Thymus (tissue), 11 donors: Measurements from ENCODE around the gene RBFOX2. TPM values are rescaled to one million over a fixed set of nuclear protein-coding genes. Genes with fewer than 3 reads are reported as not detected.

Experiments
- DNase-seq, 9 donors: peaks; one replicate each; pipeline ENCODE4 v3.0.0-alpha.2; 2013; ENCODE audit warnings: low spot score in 9 of 9, low read depth in 6 of 9, missing footprints in 1 of 9
- H3K27ac ChIP-seq, 2 donors: one replicate each; pipeline ENCODE4 v1.5.1; 2013; ENCODE audit warnings: control low read depth in 1 of 2, low read depth in 1 of 2, low read length in 1 of 2, mild to moderate bottlenecking in 1 of 2, moderate library complexity in 1 of 2
- H3K27me3 ChIP-seq, 2 donors: one replicate each; pipeline ENCODE4 v1.5.1; 2013; ENCODE audit warnings: low read length in 1 of 2; ENCODE audit not compliant: control insufficient read depth in 2 of 2, insufficient read depth in 1 of 2
- H3K36me3 ChIP-seq, 2 donors: one replicate each; pipeline ENCODE4 v1.5.1; 2013; ENCODE audit warnings: low read length in 1 of 2, mild to moderate bottlenecking in 1 of 2, moderate library complexity in 1 of 2; ENCODE audit not compliant: control insufficient read depth in 2 of 2, insufficient read depth in 2 of 2
- H3K4me1 ChIP-seq, 2 donors: one replicate each; pipeline ENCODE4 v1.5.1; 2013; ENCODE audit warnings: low read length in 2 of 2; ENCODE audit not compliant: control insufficient read depth in 2 of 2, insufficient read depth in 2 of 2
- H3K4me3 ChIP-seq, 2 donors: one replicate each; pipeline ENCODE4 v1.5.1; 2013; ENCODE audit warnings: low read length in 2 of 2, control low read depth in 1 of 2, mild to moderate bottlenecking in 1 of 2
- H3K9me3 ChIP-seq, 2 donors: one replicate each; pipeline ENCODE4 v1.5.1; 2013; ENCODE audit warnings: low read length in 1 of 2, mild to moderate bottlenecking in 1 of 2; ENCODE audit not compliant: control insufficient read depth in 2 of 2, insufficient read depth in 1 of 2
- WGBS: extraction: QIAGEN DNeasy Blood & Tissue Kit; methylation state at CpG from one replicate; pipeline ENCODE4 v1.1.7; 2013; 5-methylcytosine and 5-hydroxymethylcytosine counted together
- polyA plus RNA-seq: library from polyadenylated mRNA; stranded (reverse); fragments of 200-250 nt; gene quantifications from one replicate; pipeline ENCODE4 v1.2.3, GENCODE V29; 2013
- total RNA-seq: library from RNA; stranded (reverse); fragments of 120-200 nt; gene quantifications from one replicate; pipeline ENCODE4 v1.2.4, GENCODE V29; 2013
- donor health status: healthy.

Gene RBFOX2
- total and polyA plus RNA-seq, 2 donors = 10.2 to 14.9 TPM

DNA sequence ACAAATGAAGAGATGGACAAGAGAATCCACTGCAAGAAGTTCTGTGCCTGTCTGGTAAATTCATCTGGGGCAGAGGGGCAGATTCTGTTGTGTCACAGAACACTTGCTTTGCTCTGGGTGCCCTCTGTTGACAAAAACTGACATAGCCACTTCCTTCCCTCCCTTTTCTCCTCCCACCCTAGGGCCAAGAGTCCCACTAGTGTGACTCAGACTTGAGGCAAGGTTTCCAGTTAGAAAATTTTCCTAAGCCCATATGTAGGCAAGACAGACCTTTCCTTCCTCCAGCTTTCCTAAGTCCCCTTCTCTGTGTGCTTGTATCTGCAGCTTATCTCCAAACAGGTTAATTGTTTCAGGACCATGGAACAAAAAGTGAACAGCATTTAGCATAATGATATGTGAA, 106.8 kb downstream of the RBFOX2 start:
- Histone ChIP-seq H3K4me3 (no peak overlapping the region), H3K9me3 (no peaks in the 10 kb centered on the region), H3K27ac (no peak overlapping the region), H3K4me1 (no peaks in the 10 kb centered on the region), H3K36me3 (no peaks in the 10 kb centered on the region), H3K27me3 (no peaks in the 10 kb centered on the region)
- peak in 6 of 9 donors; percentile 41 to 76 (median 52) for DNase-seq

DNA sequence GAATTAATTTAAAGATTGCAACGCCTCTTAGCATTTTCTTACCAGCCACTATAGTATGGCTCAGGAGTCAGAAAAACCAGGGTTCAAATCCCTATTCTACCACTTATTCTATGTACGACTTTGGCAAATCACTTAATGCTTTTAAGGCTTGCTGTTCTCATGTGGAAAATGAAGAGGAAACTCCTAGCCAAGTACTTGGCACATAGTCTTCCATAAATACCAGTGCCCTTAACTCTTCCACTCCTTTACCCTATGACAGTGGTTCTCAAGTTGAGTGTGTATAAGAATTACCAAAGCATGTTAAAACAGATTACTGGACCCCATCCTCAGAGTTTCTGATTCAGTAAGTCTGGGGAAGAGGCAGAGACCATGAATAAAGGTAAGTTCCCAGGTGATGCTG, 107.6 kb downstream of the RBFOX2 start:
- no peaks in the 10 kb centered on the region for H3K36me3 ChIP-seq
- no peak for DNase-seq
- peaks cover 0 to 4% of the 10 kb centered on the region in 2 donors for H3K4me1 ChIP-seq
- H3K9me3 ChIP-seq = no peaks in the 10 kb centered on the region
- no peak overlapping the region for H3K4me3 ChIP-seq
- H3K27me3 ChIP-seq = no peaks in the 10 kb centered on the region
- no peak overlapping the region for H3K27ac ChIP-seq
- 98% methylated on average over 2 of the region's 2 CpGs for WGBS

DNA sequence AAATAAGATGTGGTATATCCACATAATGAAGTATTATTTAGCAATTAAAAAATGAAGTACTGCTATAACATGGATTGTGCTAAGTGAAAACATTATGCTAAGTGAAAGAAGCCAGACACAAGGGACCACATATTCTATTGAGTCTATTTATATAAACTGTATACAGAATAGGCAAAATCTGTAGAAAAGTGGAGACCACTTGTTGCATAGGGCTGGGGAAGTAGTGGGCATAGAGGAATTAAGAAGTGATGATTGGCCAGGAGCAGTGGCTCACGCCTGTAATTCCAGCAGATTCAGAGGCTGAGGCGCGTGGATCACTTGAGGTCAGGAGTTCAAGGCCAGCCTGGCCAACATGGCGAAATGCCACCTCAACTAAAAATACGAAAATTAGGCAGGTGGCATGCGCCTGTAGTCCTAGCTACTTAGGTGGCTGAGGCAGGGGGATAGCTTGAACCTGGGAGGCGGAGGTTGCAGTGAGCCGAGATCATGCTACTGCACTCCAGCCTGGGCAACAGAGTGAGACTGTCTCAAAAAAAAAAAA, 109.6 kb downstream of the RBFOX2 start:
- H3K4me3 ChIP-seq = no peak overlapping the region
- no peaks in the 10 kb centered on the region for H3K27me3 ChIP-seq
- H3K4me1 ChIP-seq = peaks cover 9 to 22% of the 10 kb centered on the region in 2 donors
- DNase-seq = no peak
- no peak overlapping the region for H3K27ac ChIP-seq
- WGBS = 97% methylated on average over 8 of the region's 8 CpGs
- no peaks in the 10 kb centered on the region for H3K9me3 ChIP-seq
- H3K36me3 ChIP-seq = no peaks in the 10 kb centered on the region

GRCh38 chr22:35918456-35918855, 110.2 kb downstream of the RBFOX2 start:
- Histone ChIP-seq H3K36me3 (no peaks in the 10 kb centered on the region), H3K4me1 (peaks cover 9 to 27% of the 10 kb centered on the region in 2 donors), H3K9me3 (no peaks in the 10 kb centered on the region), H3K27ac (no peak overlapping the region), H3K27me3 (no peaks in the 10 kb centered on the region), H3K4me3 (no peak overlapping the region)
- whole genome bisulfite sequencing = 94% methylated on average over 3 of the region's 3 CpGs
- no peak for DNase-seq

DNA sequence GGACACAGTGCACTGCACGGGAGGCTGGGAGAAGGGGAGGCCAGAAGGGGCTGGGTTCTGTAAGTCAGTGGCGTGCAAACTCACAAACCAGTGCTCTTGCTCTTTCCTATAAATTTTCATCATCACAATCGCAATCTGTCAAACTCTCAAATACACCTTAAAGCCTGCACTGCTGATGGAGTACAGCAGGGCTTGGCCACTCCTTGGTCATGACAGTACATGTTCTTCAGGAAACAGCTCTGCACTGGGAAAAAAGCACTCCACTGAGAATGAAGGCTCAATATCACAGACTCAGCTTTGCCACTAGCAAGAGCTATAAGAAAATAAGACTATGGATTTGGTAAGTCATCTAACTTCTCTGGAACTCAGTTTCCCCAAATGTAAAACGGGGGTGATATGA, 111.0 kb downstream of the RBFOX2 start:
- H3K27me3 ChIP-seq = no peaks in the 10 kb centered on the region
- no peak overlapping the region for H3K27ac ChIP-seq
- no peak overlapping the region for H3K4me3 ChIP-seq
- H3K4me1 ChIP-seq = peaks cover 9 to 27% of the 10 kb centered on the region in 2 donors
- 96% methylated on average over 4 of the region's 4 CpGs for WGBS
- no peaks in the 10 kb centered on the region for H3K9me3 ChIP-seq
- no peak for DNase-seq
- no peaks in the 10 kb centered on the region for H3K36me3 ChIP-seq

DNA sequence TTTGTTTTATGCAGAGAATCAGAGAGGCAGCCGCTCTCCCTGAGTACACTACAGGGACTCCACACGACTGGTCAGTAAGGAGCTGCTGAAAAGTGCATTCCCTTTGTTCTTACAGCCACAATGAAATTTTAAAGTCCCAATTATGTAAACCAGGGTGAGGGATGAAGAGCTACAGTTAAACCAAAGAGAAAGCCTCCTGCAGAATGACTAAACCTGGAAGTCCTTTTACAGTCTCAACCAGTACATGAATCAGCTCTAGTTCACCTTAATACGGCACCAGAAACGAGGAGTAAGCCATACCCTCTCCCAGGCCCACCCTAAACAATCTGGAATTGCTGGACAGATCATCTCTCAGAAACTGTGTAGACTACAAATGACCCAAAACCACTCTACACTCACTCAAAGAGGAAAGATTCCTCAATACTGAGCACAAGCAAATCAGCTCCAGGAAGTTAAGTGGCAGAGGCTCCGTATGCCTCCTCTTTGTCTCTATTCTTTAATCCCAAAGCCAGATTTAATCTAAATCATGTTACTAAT, 113.1 kb downstream of the RBFOX2 start:
- WGBS = 56% methylated on average over 5 of the region's 5 CpGs

GRCh38 chr22:35914665-35915476, 113.8 kb downstream of the RBFOX2 start:
- Histone ChIP-seq H3K4me1 (peaks cover 9 to 27% of the 10 kb centered on the region in 2 donors), H3K4me3 (peak overlapping the region; percentile 22 to 34), H3K27ac (peak overlapping the region; percentile 62 to 90), H3K36me3 (no peaks in the 10 kb centered on the region), H3K27me3 (no peaks in the 10 kb centered on the region), H3K9me3 (no peaks in the 10 kb centered on the region)
- 20% methylated on average over 9 of the region's 9 CpGs for WGBS
- peak; percentile 57 to 91 (median 69) for DNase-seq

More for the DNA sequence above, 113.1 kb downstream of the RBFOX2 start:
- Histone ChIP-seq H3K27me3 (no peaks in the 10 kb centered on the region), H3K9me3 (no peaks in the 10 kb centered on the region), H3K36me3 (no peaks in the 10 kb centered on the region), H3K27ac (peak overlapping the region in 1 of 2 donors; percentile 90), H3K4me3 (no peak overlapping the region), H3K4me1 (peaks cover 9 to 27% of the 10 kb centered on the region in 2 donors)
- peak in 3 of 9 donors; percentile 18 to 47 (median 22) for DNase-seq

GRCh38 chr22:35914357-35914664, 114.3 kb downstream of the RBFOX2 start:
- Histone ChIP-seq H3K27me3 (no peaks in the 10 kb centered on the region), H3K9me3 (no peaks in the 10 kb centered on the region), H3K4me1 (peaks cover 9 to 27% of the 10 kb centered on the region in 2 donors), H3K4me3 (peak overlapping the region; percentile 22 to 34), H3K36me3 (no peaks in the 10 kb centered on the region), H3K27ac (peak overlapping the region in 1 of 2 donors; percentile 90)
- no peak for DNase-seq
- 78% methylated on average over 2 of the region's 2 CpGs for WGBS

DNA sequence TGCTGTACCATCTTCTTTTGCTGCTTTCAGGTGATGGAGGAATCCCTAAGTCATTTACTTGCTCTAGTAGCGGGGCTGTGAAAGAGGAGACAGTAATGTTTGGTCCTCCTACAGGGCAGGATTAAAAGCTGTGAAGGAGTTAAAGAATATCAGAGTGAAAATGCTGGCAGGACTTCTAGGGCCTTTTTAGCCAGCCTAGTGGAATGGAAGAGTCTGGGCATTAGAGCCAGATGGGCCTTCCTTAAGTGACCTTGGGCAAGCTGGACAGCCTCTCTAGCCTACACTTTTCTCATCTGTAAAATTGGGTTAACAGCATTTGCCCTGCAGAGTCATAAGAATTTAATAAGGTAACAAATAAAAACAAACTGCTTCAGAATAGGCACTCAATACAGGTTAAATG, 114.7 kb downstream of the RBFOX2 start:
- H3K27ac ChIP-seq = peak overlapping the region in 1 of 2 donors; percentile 90
- no peaks in the 10 kb centered on the region for H3K9me3 ChIP-seq
- H3K4me3 ChIP-seq = no peak overlapping the region
- WGBS = 94% methylated on average over 1 of the region's 1 CpG
- peaks cover 9 to 27% of the 10 kb centered on the region in 2 donors for H3K4me1 ChIP-seq
- no peaks in the 10 kb centered on the region for H3K36me3 ChIP-seq
- DNase-seq = no peak
- H3K27me3 ChIP-seq = no peaks in the 10 kb centered on the region
